NAMALWA (cell line): Measurements from ENCODE around the gene UBXN1.

Experiments used
- DNase-seq: peaks from one replicate; pipeline ENCODE4 v3.0.0-alpha.2; 2015; ENCODE audit warnings: low spot score

UBXN1 gene

GRCh38 chr11:62645946-62646824 is 32.7 kb downstream of the UBXN1 start, which contains the start of gene GANAB:
Gene GANAB, minus strand, starts transcription at chr11:62646613. Its CDS starts 14 bp downstream, at chr11:62646599.
- peak; percentile 98 for DNase-seq

GRCh38 chr11:62645671-62645945 is 33.3 kb downstream of the UBXN1 start:
- peak; percentile 43 for DNase-seq

GRCh38 chr11:62644220-62644619 is 34.7 kb downstream of the UBXN1 start:
- no peak for DNase-seq

GRCh38 chr11:62632492-62632891 is 46.4 kb downstream of the UBXN1 start:
- no peak for DNase-seq

- DNase-seq = peak; percentile 47
Observed at GRCh38 chr11:62627713-62628112, 51.2 kb downstream of the UBXN1 start.
